Central memory CD4-positive, alpha-beta T cell (primary cell): ENCODE data around the gene NR4A3.
A peak's percentile ranks its signal among the peaks of the same experiment; 100 is the strongest.
"Not testable (repeated sequence)": the region's sequence is repeated elsewhere in the genome, so short reads cannot be mapped to it uniquely, and the experiment has no call there.

Experiments
- DNase-seq: peaks from one replicate; pipeline ENCODE4 v3.0.0; 2022
- total RNA-seq, 3 experiments: gene quantifications; one replicate each; lab custom pipeline; 2026; lab: John Stamatoyannopoulos, UW

NR4A3 gene
- 0.92 to 76.1 (median 65.0) reads per million in 3 experiments for total RNA-seq

DNA sequence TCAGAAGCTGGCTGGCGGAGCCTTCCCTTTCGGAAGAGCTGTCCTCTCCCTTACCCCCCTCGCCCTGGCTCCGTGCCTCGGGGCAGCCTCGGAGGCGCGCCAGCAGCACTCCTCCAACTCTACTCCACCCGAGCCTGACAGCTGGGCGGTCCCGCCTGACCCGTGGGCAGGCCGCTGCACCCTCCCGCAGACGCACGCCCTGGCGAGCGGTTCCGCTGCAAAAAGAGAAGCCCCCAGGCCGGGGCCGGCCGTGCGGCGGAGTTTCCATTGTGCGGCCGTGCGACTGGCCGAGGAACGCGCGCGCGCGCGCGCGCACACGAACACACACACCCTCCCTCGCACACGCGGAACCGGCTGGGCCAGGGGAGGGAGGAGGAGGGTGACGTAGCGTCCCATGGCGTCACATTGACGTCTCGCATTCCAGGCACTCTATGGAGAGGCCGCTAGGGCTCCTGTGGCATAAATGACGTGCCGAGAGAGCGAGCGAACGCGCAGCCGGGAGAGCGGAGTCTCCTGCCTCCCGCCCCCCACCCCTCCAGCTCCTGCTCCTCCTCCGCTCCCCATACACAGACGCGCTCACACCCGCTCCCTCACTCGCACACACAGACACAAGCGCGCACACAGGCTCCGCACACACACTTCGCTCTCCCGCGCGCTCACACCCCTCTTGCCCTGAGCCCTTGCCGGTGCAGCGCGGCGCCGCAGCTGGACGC, at the start of gene NR4A3:
TSS of gene NR4A3 (plus strand) at position 490 of the 713 bp plus-strand sequence. CDS start 6,158 bp downstream, outside the sequence.
- DNase-seq: peak; percentile 94

DNA sequence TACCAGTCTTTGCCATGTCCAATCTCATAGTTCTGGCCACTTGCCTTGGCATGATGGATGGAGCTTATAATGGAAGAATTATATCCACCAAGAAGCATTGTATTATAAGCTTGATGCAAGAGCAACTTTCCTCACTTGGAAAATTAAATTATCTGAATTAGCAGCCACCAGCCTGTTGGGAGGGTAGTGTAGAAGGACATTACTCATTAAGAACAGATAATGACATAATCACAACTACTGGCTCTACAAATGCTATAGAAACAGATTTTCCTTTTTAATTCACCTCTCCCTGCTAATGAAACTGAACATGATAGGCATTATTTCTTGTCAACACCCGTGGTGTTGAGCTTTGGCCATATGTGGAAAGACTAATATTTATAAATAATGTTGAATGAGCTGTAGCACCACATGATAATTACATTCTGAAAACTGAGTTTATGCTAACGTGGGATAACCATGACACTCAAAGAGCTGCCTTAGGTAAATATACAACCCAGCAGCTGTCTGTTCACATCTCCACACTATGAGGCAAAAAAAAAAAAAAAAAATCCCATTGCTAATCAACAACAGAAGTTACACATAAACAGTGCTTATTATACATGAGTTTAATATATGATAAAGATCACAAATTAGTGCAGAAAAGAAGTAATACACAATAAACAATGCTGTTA, 48.1 kb upstream of the NR4A3 start:
- no peak for DNase-seq

DNA sequence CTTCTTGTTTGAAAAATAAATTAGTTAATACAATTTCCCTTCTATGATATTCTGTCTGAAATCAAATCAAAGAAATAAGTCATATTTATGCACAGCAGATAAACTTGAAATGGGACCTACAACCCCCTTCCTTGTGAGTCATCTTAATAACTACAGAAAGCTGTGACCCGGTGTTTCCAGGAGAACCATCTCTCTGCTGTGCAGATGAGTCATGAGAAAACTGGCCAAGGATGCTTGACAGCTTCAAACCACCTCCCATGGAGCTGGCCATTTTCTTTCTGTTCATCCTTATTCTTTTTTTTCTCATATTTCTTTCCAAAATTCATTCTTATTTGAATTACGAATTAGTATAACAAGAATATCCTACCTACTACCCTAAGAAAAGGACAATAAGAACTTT, 43.4 kb upstream of the NR4A3 start:
- no peak for DNase-seq

DNA sequence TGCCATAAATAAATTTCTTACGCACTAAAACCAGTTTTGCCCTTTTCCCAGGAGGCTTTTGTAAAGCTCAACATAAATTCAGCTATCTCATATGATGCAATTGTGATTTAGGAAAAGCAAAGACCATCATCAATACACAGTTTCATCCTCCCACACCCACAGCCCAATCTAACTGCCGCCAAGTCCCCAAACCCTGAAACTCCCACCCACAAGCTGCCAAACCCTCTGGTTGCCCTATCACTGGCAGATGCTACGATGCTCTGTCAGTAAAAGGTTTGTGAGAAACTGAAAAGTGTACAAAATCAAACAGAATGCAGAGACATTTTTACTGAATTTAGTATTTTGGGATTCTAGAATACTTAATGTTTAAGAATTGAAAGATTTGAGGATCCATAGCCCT, 42.8 kb upstream of the NR4A3 start:
- DNase-seq: no peak

DNA sequence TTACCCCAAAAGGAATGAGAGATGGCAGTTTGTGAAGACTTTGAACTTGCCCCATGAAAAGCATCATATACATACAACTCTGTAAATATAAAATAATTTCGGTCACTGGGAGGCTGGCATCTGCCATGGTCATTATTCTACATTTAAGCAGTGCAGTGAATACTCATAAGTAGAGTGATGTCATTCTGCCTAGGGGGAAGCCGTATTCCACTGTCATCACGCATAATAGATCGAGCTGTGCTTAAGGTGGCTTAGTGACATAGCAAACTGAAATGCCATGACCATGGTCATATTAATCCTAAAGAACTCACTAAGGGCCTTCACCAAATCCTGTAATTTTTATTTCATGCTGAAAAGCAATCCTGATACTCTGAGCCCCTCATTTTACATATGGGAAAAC, 42.4 kb upstream of the NR4A3 start:
- DNase-seq: no peak

DNA sequence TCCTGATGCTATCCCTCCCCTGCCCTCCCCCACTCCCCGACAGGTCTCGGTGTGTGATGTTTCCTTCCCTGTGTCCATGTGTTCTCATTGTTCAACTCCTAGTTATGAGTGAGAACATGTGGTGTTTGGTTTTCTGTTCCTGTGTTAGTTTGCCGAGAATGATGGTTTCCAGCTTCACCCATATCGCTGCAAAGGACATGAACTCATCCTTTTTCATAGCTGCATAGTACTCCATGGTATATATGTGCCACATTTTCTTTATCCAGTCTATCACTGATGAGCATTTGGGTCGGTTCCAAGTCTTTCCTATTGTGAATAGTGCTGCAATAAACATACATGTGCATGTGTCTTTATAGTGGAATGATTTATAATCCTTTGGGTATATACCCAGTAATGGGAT, 39.3 kb upstream of the NR4A3 start:
- DNase-seq: not testable (repeated sequence)

DNA sequence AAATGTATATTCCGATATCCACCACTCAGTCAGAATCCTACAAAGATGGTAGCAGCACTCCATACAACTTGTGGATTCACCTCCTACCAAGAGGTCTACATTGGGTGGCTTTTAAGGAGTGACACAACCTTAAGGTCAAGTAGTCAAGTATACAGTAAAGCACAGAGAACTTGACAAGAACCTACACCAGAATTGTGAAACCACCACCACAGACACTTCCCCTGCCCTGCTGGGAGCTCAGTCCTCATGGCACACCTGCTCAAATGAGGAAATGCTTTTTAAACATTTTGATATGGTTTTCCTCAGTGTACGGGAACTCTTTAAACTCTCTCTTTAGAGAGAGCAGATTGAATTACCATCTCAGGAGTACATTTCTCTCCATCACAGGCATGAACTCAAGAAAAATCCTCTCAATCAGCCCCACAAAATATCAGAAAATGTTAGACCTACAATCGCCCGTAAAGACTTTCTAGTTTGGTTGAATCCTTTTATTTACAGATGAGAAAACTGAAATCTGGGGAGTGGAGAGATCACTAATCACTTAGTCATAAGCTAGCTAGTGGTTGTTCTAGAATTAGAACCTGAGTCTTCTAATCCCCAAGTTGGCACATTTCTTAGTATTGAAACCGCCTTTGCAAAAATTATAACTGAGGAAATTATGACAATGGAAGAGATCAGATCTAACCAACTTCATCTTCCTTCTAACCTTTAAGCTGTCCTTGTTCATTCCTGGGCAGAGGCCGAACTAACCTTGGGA, 38.5 kb upstream of the NR4A3 start:
- DNase-seq: no peak

DNA sequence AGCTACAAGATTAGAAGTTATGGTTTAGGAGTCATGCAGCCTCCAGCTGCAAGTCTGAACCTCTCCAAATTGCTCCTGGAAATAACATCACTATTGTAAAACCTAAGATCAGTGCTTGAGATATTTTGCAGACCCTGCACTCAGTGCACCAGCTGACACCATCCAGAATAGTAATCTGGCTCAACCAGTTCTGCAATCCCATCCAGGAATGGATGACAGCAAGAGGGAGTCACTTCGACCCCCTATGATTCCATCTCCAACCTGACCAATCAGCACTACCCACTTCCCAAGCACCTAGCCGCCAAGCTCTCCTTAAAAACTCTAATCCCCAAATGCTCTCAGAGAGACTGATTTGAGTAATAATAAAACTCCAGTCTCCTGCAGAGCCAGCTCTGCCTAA, 37.9 kb upstream of the NR4A3 start:
- no peak for DNase-seq

DNA sequence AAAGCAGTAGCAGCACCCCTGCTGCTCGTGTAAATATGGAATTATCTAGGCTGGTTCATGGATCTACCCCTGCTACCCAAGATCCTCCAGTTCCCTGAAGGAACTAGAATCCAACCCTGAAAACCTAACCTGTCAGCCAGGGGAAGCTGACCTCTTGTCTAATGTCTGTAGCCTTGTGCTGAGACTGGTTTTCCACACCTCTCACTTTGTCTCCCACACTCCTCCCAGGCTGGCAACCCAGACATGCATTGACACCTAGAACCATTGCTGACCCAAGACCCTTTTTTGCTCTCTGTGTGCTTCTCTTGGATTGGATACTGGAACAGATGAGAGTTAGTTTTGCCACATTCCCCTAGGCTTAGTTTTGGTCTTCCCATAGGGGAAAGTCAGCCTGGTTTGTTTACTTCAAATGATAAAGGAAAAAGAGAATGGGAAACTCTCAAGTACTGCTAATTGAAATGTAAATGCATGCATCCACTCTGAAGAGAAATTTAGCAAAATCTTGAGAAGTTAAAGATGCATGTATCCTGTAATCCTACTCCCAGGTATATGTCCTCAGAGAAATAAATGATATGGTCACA, 36.6 kb upstream of the NR4A3 start:
- no peak for DNase-seq

DNA sequence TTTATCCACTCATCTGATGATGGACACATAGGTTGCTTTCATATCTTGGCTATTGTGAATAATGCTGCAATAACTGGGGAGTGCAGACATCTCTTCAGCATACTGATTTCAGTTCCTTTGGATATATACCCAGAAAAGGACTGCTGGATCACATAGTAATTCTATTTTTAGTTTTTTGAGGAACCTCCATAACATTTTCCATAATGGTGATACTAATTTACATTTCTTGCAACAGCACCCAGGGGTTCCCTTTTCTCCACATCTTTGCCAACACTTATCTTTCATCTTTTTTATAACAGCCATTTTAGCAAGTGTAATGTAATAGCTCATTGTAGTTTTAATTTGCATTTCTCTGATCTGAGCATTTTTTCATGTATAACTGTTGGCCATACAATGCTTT, 34.1 kb upstream of the NR4A3 start:
- DNase-seq: no peak

DNA sequence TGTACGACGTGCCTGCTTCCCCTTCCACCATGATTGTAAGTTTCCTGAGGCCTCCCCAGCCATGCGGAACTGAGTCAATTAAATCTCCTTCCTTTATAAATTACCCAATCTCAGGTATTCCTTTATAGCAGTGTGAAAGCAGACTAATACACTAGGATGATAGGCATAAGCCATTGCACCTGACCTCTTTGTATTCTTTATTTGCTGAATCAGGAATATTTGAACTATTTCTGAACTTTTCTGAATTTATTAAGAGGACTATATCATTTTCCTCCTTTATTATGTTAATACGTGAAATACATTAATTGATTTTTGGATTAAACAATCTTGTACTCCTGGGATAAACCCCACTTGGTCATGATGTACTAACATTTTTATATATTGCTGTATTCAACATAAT, 28.2 kb upstream of the NR4A3 start:
- no peak for DNase-seq

DNA sequence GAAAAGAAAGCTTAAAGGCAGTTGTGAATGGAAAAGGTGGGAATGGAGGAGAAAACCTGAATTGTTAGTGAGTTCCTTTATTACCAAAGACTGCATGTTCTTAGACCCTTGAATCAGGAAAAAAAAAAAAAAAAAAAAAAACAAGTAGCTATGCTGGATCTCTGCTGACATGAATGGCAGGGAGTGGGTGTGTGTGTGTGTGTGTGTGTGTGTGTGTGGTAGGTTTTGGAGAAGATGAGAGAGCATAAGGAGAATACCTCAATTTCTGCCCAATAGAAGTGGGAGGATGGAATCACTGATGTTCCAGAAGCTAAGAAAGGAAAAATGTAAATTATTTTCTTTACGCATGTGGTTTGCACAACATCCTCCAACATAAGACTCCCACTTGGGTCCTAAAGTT, 25.5 kb upstream of the NR4A3 start:
- DNase-seq: no peak

DNA sequence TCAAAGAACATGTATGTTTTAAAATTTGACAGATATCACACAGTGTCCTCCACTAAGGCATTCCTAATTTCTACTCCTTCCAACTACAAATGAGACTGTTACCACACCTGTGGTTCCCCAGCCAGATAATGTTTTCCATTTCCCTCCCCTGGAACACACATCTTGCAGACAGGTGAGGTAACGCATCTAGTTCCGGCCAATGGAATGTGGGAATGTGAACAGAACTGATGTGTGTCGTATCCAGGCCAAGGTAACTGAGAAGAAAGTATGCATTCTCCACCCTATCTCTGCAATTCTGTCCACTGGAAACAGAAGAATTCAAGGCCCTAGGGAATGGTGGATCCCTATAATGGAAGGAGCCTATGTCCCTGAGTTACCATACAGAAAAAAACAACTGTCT, 19.9 kb upstream of the NR4A3 start:
- DNase-seq: no peak

DNA sequence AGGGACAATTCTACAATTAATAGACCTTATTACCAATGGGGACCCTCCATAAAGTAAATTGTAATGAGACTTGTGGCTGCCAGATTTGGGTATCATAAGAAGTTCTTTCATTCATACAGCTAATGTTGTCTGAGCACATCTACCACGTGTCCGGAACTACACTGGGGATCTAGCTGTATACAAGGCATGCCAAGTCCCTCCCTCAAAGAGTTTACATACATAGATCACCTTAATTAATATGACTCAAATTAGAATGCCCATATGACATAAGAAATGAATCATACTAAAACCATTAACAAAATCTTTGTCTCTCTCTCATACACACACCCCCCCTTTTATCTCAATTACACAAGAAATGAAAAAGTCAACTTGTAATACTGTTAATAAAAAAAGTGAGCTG, 18.0 kb upstream of the NR4A3 start:
- no peak for DNase-seq

DNA sequence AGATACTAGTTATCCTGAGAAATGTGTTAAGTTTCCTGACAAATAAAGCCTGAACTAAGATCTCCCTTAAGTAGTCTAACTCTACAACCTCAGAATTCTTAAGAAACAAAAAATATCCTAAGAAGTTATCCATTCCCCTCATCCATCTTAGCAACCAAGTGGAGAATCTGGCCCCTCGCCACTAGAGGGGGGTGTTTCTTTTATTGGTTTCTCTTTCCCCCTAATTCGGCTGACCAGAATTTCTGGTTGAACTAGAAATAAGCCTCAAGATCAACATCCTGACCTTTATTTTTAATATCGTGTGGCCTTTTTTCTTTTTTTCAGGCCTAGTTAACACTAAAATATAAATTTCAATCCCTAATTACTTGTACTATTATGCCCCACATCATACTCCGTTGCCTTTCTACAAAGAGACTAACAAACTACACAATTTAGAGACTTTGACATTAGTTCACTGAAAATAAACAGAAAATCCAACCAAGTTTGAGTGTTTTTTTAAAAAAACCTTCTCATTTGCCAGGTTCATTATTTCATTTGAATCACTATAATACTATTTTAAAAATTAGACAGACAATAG, 14.3 kb upstream of the NR4A3 start:
- peak; percentile 68 for DNase-seq

DNA sequence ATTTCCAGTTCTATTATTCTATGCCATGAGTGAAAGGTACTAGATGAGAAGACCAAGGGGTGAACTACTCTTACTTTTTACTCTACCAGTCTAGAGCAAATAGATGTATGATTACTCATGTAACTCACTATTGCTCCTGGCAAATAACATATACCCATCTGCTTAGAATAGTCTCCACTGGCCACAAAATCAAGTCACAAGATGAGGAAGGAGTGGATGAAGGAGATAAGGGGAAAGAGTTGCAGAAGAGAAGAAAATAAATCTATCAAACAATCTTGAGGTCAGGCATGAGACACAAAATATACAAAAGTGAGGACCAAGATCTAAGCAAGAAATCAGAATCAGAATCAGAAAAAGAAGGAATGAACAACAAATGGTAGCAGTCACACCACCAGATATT, 13.7 kb upstream of the NR4A3 start:
- DNase-seq: no peak

DNA sequence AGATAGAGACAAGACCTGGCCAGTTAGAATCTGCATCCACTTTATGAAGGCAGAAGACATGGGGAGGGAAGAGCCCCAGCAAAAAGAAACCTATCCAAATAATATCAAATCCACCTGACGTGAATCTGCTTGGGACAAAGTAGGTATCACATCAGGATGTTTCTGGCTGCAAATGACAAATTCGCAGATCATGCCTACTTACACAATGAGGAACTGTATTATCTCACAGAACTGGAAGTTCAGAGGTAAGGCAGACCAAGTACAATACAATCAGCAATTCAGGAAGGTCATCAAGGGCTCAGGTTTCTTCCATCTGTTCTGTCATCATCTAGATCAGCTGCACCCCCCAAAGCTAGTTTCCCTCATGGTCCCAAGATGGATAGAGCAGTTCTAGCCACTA, 13.2 kb upstream of the NR4A3 start:
- DNase-seq: no peak

DNA sequence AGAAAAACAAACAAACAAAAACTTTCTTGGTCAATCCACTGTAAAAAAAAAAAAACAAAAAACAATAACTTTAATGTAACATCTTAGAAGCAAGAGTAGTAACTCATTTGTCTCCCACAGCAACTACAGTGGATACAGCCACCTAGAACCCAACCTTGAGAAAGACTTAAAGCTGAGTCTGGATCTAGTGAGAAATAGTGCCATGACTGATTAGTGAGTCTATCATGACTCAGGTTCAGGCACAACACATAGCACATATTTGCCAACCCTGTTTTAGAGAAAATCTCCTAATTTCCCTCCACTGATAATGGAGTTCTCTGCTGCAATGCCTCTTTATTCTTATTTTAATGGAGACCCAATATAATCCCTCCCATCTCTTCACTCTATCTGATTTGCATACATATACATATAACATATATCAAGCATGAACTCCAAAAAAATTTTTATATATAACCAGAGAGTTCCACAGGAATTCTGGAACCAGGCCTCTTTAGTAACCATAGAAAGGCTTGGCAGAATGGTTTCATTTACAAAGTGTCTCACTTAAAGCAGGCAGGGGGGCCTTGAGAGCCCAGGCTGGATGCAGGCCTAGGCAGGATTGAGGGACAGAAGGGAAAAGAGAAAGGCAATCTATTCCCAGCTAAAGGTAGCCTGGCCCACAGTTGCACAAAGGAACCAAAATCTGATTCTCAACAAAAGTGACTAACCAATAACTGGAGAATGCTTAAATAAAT, 11.9 kb upstream of the NR4A3 start:
- no peak for DNase-seq

DNA sequence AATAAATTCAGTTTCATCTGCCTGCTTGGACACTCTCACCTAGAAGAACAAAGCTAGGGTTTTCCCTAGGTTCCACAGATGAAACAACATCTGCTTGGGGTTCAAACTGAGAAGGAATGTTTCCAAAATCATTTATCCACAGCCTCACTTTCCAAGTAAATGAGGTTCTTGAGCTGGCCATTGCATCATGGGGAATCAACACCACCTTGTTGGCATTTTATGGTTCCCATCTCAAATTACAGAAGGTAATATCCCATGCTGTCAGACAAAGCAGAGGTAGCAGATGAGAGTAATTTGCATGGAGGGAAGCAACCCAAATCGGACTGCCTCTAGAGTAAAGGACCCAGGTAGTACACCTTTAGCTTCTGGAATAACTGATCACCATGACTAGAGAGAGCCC, 10.5 kb upstream of the NR4A3 start:
- no peak for DNase-seq

DNA sequence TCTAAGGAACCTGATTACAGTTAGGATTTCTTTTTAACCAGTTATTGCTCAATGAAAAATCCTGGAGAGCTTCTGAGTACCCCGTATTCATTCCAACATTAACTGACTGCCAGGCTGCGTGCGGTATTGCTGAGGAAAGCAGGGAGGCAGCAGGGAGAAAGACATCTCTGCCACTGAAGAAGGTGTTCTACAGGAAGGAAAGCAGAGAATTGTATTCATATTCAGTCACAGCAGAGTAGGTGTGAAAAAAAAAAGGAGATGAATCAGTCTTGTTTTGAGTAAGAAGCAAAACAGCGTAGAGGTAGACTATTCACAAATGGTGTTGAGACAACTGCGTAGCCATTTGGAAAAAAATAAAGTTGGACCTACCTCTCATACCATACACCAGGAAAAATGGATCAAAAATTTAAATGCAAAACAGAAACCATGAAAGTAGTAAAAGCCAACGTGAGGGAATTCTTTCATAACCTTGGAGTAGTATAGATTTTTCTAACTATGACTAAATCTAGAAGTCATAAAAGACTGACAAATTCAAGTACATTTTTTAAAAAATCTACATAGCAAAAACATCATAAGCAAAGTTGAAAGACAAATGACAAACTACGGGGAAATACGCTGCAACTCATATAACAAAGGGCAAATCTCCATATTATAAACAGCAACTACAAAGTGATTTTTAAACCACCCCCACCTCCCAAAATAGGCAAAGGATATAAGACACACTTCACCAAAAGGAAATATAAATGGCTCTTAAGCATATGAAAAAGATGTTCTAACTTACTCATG, 9.9 kb upstream of the NR4A3 start:
- no peak for DNase-seq

DNA sequence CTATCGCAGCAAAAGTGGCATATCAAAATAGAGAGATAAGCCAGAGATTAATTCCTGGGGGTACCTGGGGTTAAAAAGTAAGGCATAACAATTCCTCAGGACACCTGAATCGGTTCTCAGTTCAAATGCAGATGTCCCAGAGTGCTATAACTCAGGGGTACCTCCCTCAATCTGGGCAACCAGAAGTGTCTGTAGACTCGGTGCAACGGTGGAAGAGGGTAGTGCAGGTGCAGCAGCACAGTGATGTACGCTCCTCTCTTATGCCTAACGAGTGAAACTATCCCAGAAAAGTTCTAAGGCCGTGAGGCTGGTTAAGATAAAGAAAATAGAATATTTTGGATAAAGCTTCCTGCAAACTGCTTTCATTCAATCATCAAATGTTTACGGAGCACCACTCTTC, 7.9 kb upstream of the NR4A3 start:
- no peak for DNase-seq

DNA sequence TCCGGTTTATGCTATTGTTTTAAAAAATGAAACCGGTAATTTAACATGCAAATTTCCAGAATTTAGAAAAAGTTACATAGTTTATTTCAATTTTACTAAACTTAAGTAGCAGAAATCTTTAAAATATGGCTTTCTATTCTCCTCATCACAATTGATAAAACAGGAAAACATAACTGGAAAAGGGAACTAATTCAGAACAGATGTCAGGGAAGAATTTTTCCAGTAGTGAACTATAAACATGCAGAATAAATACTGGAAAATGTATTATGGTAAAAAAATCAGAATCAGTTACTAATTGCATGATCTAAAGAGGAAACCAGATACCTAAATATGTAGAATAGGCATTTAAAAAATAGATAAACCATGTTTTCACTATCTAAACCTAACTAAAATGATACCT, 7.3 kb upstream of the NR4A3 start:
- DNase-seq: no peak
